Urothelium cell line (cell line): ENCODE results near the gene ZNF618.

Experiments used
- DNase-seq: peaks from one replicate; pipeline ENCODE4 v3.0.0; 2011; ENCODE audit warnings: low spot score, mixed read lengths
- FAIRE-seq: peaks from 2 replicates; lab custom pipeline; 2011; peaks lifted over from hg19 to GRCh38; lab: Jason Lieb, UNC

ZNF618 gene

GRCh38 chr9:114014044-114014443 is 137.9 kb downstream of the ZNF618 start:
- FAIRE-seq (no peak), DNase-seq (no peak)

- FAIRE-seq: no peak
- DNase-seq: no peak
Measured at GRCh38 chr9:114015607-114016006, 139.5 kb downstream of the ZNF618 start.

GRCh38 chr9:114016101-114016500 is 140.0 kb downstream of the ZNF618 start:
- no peak for FAIRE-seq
- DNase-seq: no peak

- DNase-seq (no peak), FAIRE-seq (no peak)
Measured at GRCh38 chr9:114016629-114017423, 140.7 kb downstream of the ZNF618 start.

GRCh38 chr9:114017741-114018715 is 141.9 kb downstream of the ZNF618 start:
- FAIRE-seq: no peak
- DNase-seq: no peak

- DNase-seq (no peak), FAIRE-seq (no peak)
Measured at GRCh38 chr9:114021578-114021977, 145.5 kb downstream of the ZNF618 start.

- FAIRE-seq (no peak), DNase-seq (no peak)
Measured at GRCh38 chr9:114023961-114024360, 147.9 kb downstream of the ZNF618 start.

GRCh38 chr9:114025196-114025753 is 149.2 kb downstream of the ZNF618 start:
- DNase-seq: no peak
- FAIRE-seq: no peak

GRCh38 chr9:114025760-114026159 is 149.7 kb downstream of the ZNF618 start:
- FAIRE-seq (no peak), DNase-seq (no peak)

- no peak for DNase-seq
- FAIRE-seq: no peak
Measured at GRCh38 chr9:114026335-114026734, 150.2 kb downstream of the ZNF618 start.

- DNase-seq (no peak), FAIRE-seq (no peak)
Measured at GRCh38 chr9:114027159-114027862, 151.2 kb downstream of the ZNF618 start.

- FAIRE-seq: no peak
- DNase-seq: no peak
Measured at GRCh38 chr9:114027863-114028465, 151.9 kb downstream of the ZNF618 start.

- FAIRE-seq (no peak), DNase-seq (no peak)
Measured at GRCh38 chr9:114028646-114029045, 152.5 kb downstream of the ZNF618 start.

GRCh38 chr9:114029311-114030170 is 153.4 kb downstream of the ZNF618 start:
- no peak for DNase-seq
- no peak for FAIRE-seq

GRCh38 chr9:114030364-114030763 is 154.3 kb downstream of the ZNF618 start:
- no peak for DNase-seq
- FAIRE-seq: no peak

GRCh38 chr9:114031037-114031630 is 155.0 kb downstream of the ZNF618 start:
- FAIRE-seq (no peak), DNase-seq (no peak)

- FAIRE-seq (no peak), DNase-seq (no peak)
Measured at GRCh38 chr9:114031948-114032840, 156.1 kb downstream of the ZNF618 start.
